NB4 (cell line): ENCODE measurements around the gene PSMD11.

Experiments
- DNase-seq: peaks from one replicate; pipeline ENCODE4 v3.0.0; 2010; ENCODE audit warnings: low read depth
- H3K4me3 ChIP-seq: one replicate; pipeline ENCODE4 v1.5.1; 2011; ENCODE audit warnings: mild to moderate bottlenecking, low read depth, low read length, moderate library complexity
- CTCF ChIP-seq: IDR thresholded peaks from one replicate; pipeline ENCODE4 v1.5.1; 2012; ENCODE audit warnings: low read depth, low read length
- MAX ChIP-seq: IDR thresholded peaks from 2 replicates; pipeline ENCODE4 v1.6.1; 2011; ENCODE audit warnings: low read depth, low read length
- MYC ChIP-seq: IDR thresholded peaks from 2 replicates; pipeline ENCODE4 v1.6.1; 2011; ENCODE audit warnings: low read depth, low read length
- POLR2A ChIP-seq: IDR thresholded peaks from 2 replicates; pipeline ENCODE4 v1.6.1; 2011; ENCODE audit warnings: mild to moderate bottlenecking; ENCODE audit not compliant: insufficient read length; ENCODE audit errors: extremely low read depth

Gene PSMD11

GRCh38 chr17:32504166-32504990, 60.1 kb downstream of the PSMD11 start:
- no peak for DNase-seq
- no peak overlapping the region for H3K4me3 ChIP-seq
- no peak for TF ChIP-seq MAX

- no peak for DNase-seq
- H3K4me3 ChIP-seq: no peak overlapping the region
- TF ChIP-seq MYC (no peak), CTCF (no peak), MAX (no peak)
Measured at GRCh38 chr17:32508926-32509325, 64.6 kb downstream of the PSMD11 start.

- H3K4me3 ChIP-seq: no peak overlapping the region
- no peak for DNase-seq
- TF ChIP-seq MYC (no peak), CTCF (no peak), MAX (no peak), POLR2A (no peak)
Measured at GRCh38 chr17:32510466-32510865, 66.2 kb downstream of the PSMD11 start.

- no peak for DNase-seq
- no peak overlapping the region for H3K4me3 ChIP-seq
- TF ChIP-seq MYC (no peak), MAX (no peak), CTCF (no peak), POLR2A (no peak)
Measured at GRCh38 chr17:32512328-32512727, 68.0 kb downstream of the PSMD11 start.

- no peak for TF ChIP-seq MAX
- no peak for TF ChIP-seq CTCF
- no peak for TF ChIP-seq MYC
- no peak for TF ChIP-seq POLR2A
- no peak for DNase-seq
- no peak overlapping the region for H3K4me3 ChIP-seq
Measured at GRCh38 chr17:32513579-32513978, 69.3 kb downstream of the PSMD11 start.

GRCh38 chr17:32514606-32515005, 70.3 kb downstream of the PSMD11 start:
- TF ChIP-seq MAX: no peak
- no peak for TF ChIP-seq MYC
- TF ChIP-seq CTCF: no peak
- TF ChIP-seq POLR2A: no peak
- DNase-seq: no peak
- H3K4me3 ChIP-seq: no peak overlapping the region
